ENCODE data around the gene MYCL.

Gene MYCL

GRCh38 chr1:39896909-39897685 lies 4.6 kb downstream of the MYCL start:
- CTCF ChIA-PET = interaction anchor here (0.7 to 1.8 kb wide), 6 partner anchors 29 to 80 kb away, joined by 3 to 6 read pairs (median 4); no protein-coding TSS in a partner anchor
- 90% methylated on average over 10 of the region's 11 CpGs for WGBS (ENCODE audit: insufficient coverage)

GRCh38 chr1:39895731-39896480 lies 5.8 kb downstream of the MYCL start:
- no peak overlapping the region for H3K27ac ChIP-seq (ENCODE audit: insufficient read depth in 1 of 2, low read depth in 1 of 2, low read length in 2 of 2, poor library complexity in 1 of 2, severe bottlenecking in 2 of 2)
- ChIA-PET POLR2A (interaction anchor here (0.5 kb wide), 1 partner anchor 13 kb away, joined by 3 read pairs; no protein-coding TSS in a partner anchor), CTCF (interaction anchor here (0.5 to 1.8 kb wide), 5 partner anchors 28 to 76 kb away, joined by 3 to 5 read pairs (median 3); no protein-coding TSS in a partner anchor)
- WGBS (ENCODE audit: insufficient coverage) = 98% methylated on average over 5 of the region's 5 CpGs
- no peaks in the 10 kb centered on the region for H3K9me3 ChIP-seq (ENCODE audit: control extremely low read depth in 1 of 5, control insufficient read depth in 4 of 5, insufficient read depth in 2 of 5, low read depth in 1 of 5, low read length in 4 of 5)
- no peak for DNase-seq
- H3K4me3 ChIP-seq (ENCODE audit: control insufficient read depth in 1 of 7, extremely low read depth in 1 of 7, insufficient read depth in 4 of 7, low read depth in 2 of 7, low read length in 6 of 7) = no peak overlapping the region
- no peaks in the 10 kb centered on the region for H3K36me3 ChIP-seq (ENCODE audit: control insufficient read depth in 4 of 4, insufficient read depth in 4 of 4, low read length in 3 of 4)
- peaks cover 18 to 67% (median 22%) of the 10 kb centered on the region in 5 experiments for H3K27me3 ChIP-seq (replicated peaks in 2 of 5; ENCODE audit: control insufficient read depth in 4 of 5, insufficient read depth in 5 of 5, low read length in 4 of 5)
- peaks cover under 1 to 9% (median 6%) of the 10 kb centered on the region in 4 experiments for H3K4me1 ChIP-seq (ENCODE audit: control extremely low read depth in 1 of 4, control insufficient read depth in 4 of 4, insufficient read depth in 4 of 4, low read length in 3 of 4)

More at GRCh38 chr1:39896909-39897685, 4.6 kb downstream of the MYCL start:
- Histone ChIP-seq H3K4me1 (ENCODE audit: control extremely low read depth in 1 of 4, control insufficient read depth in 4 of 4, insufficient read depth in 4 of 4, low read length in 3 of 4) (peaks cover 0 to 19% (median 17%) of the 10 kb centered on the region in 4 experiments), H3K27ac (ENCODE audit: insufficient read depth in 1 of 2, low read depth in 1 of 2, low read length in 2 of 2, poor library complexity in 1 of 2, severe bottlenecking in 2 of 2) (no peak overlapping the region), H3K9me3 (ENCODE audit: control extremely low read depth in 1 of 5, control insufficient read depth in 4 of 5, insufficient read depth in 2 of 5, low read depth in 1 of 5, low read length in 4 of 5) (no peaks in the 10 kb centered on the region), H3K36me3 (ENCODE audit: control insufficient read depth in 4 of 4, insufficient read depth in 4 of 4, low read length in 3 of 4) (no peaks in the 10 kb centered on the region), H3K27me3 (replicated peaks in 2 of 5; ENCODE audit: control insufficient read depth in 4 of 5, insufficient read depth in 5 of 5, low read length in 4 of 5) (peaks cover 18 to 75% (median 28%) of the 10 kb centered on the region in 5 experiments), H3K4me3 (ENCODE audit: control insufficient read depth in 1 of 7, extremely low read depth in 1 of 7, insufficient read depth in 4 of 7, low read depth in 2 of 7, low read length in 6 of 7) (no peak overlapping the region)
- DNase-seq = no peak
- POLR2A ChIA-PET = interaction anchor here (0.5 kb wide), 1 partner anchor 168 kb away, joined by 3 read pairs; no protein-coding TSS in a partner anchor

- ChIA-PET POLR2A (no interaction called here), CTCF (interaction anchor here (0.7 kb wide), 1 partner anchor 33 kb away, joined by 4 read pairs; no protein-coding TSS in a partner anchor)
- H3K36me3 ChIP-seq (ENCODE audit: control insufficient read depth in 4 of 4, insufficient read depth in 4 of 4, low read length in 3 of 4) = no peaks in the 10 kb centered on the region
- WGBS (ENCODE audit: insufficient coverage) = 86% methylated on average over 2 of the region's 3 CpGs
- H3K4me1 ChIP-seq (ENCODE audit: control extremely low read depth in 1 of 4, control insufficient read depth in 4 of 4, insufficient read depth in 4 of 4, low read length in 3 of 4) = peaks cover 0 to 11% (median 4%) of the 10 kb centered on the region in 4 experiments
- H3K4me3 ChIP-seq (ENCODE audit: control insufficient read depth in 1 of 7, extremely low read depth in 1 of 7, insufficient read depth in 4 of 7, low read depth in 2 of 7, low read length in 6 of 7) = no peak overlapping the region
- no peak overlapping the region for H3K27ac ChIP-seq (ENCODE audit: insufficient read depth in 1 of 2, low read depth in 1 of 2, low read length in 2 of 2, poor library complexity in 1 of 2, severe bottlenecking in 2 of 2)
- DNase-seq = no peak
- H3K9me3 ChIP-seq (ENCODE audit: control extremely low read depth in 1 of 5, control insufficient read depth in 4 of 5, insufficient read depth in 2 of 5, low read depth in 1 of 5, low read length in 4 of 5) = no peaks in the 10 kb centered on the region
- peaks cover 10 to 58% (median 20%) of the 10 kb centered on the region in 5 experiments for H3K27me3 ChIP-seq (replicated peaks in 2 of 5; ENCODE audit: control insufficient read depth in 4 of 5, insufficient read depth in 5 of 5, low read length in 4 of 5)
These were observed 6.7 kb downstream of the MYCL start for GRCh38 chr1:39894884-39895495.

- Histone ChIP-seq H3K36me3 (ENCODE audit: control insufficient read depth in 4 of 4, insufficient read depth in 4 of 4, low read length in 3 of 4) (no peaks in the 10 kb centered on the region), H3K4me3 (ENCODE audit: control insufficient read depth in 1 of 7, extremely low read depth in 1 of 7, insufficient read depth in 4 of 7, low read depth in 2 of 7, low read length in 6 of 7) (no peak overlapping the region), H3K4me1 (ENCODE audit: control extremely low read depth in 1 of 4, control insufficient read depth in 4 of 4, insufficient read depth in 4 of 4, low read length in 3 of 4) (peaks cover 0 to 11% (median 4%) of the 10 kb centered on the region in 4 experiments), H3K27ac (ENCODE audit: insufficient read depth in 1 of 2, low read depth in 1 of 2, low read length in 2 of 2, poor library complexity in 1 of 2, severe bottlenecking in 2 of 2) (peak overlapping the region in 1 of 2 experiments; percentile 2), H3K27me3 (replicated peaks in 2 of 5; ENCODE audit: control insufficient read depth in 4 of 5, insufficient read depth in 5 of 5, low read length in 4 of 5) (peaks cover 0 to 37% (median 8%) of the 10 kb centered on the region in 5 experiments), H3K9me3 (ENCODE audit: control extremely low read depth in 1 of 5, control insufficient read depth in 4 of 5, insufficient read depth in 2 of 5, low read depth in 1 of 5, low read length in 4 of 5) (no peaks in the 10 kb centered on the region)
- CTCF ChIA-PET = interaction anchor here (1.0 to 3.1 kb wide), 2 partner anchors 9 to 22 kb away, joined by 4 to 10 read pairs; partner anchors contain the start of gene MYCL
- peak in 2 of 3 donors; percentile 53 to 67 for DNase-seq
- POLR2A ChIA-PET = no interaction called here
- WGBS (ENCODE audit: insufficient coverage) = 53% methylated on average over 4 of the region's 6 CpGs
These were observed 8.8 kb downstream of the MYCL start for GRCh38 chr1:39892601-39893595.

GRCh38 chr1:39890880-39891279 lies 10.8 kb downstream of the MYCL start:
- H3K36me3 ChIP-seq (ENCODE audit: control insufficient read depth in 4 of 4, insufficient read depth in 4 of 4, low read length in 3 of 4) = no peaks in the 10 kb centered on the region
- no peak overlapping the region for H3K4me3 ChIP-seq (ENCODE audit: control insufficient read depth in 1 of 7, extremely low read depth in 1 of 7, insufficient read depth in 4 of 7, low read depth in 2 of 7, low read length in 6 of 7)
- CTCF ChIA-PET = no interaction called here
- H3K4me1 ChIP-seq (ENCODE audit: control extremely low read depth in 1 of 4, control insufficient read depth in 4 of 4, insufficient read depth in 4 of 4, low read length in 3 of 4) = peaks cover 0 to 11% (median 4%) of the 10 kb centered on the region in 4 experiments
- no CpG with 5 or more reads among the region's 1 CpG for WGBS (ENCODE audit: insufficient coverage)
- DNase-seq = no peak
- no peak overlapping the region for H3K27ac ChIP-seq (ENCODE audit: insufficient read depth in 1 of 2, low read depth in 1 of 2, low read length in 2 of 2, poor library complexity in 1 of 2, severe bottlenecking in 2 of 2)
- POLR2A ChIA-PET = interaction anchor here (0.6 kb wide), 1 partner anchor 799 kb away, joined by 8 read pairs; no protein-coding TSS in a partner anchor
- peaks cover 0 to 19% (median 6%) of the 10 kb centered on the region in 5 experiments for H3K27me3 ChIP-seq (replicated peaks in 2 of 5; ENCODE audit: control insufficient read depth in 4 of 5, insufficient read depth in 5 of 5, low read length in 4 of 5)
- H3K9me3 ChIP-seq (ENCODE audit: control extremely low read depth in 1 of 5, control insufficient read depth in 4 of 5, insufficient read depth in 2 of 5, low read depth in 1 of 5, low read length in 4 of 5) = no peaks in the 10 kb centered on the region

- H3K4me1 ChIP-seq (ENCODE audit: control extremely low read depth in 1 of 4, control insufficient read depth in 4 of 4, insufficient read depth in 4 of 4, low read length in 3 of 4) = peaks cover 0 to 11% (median 4%) of the 10 kb centered on the region in 4 experiments
- H3K36me3 ChIP-seq (ENCODE audit: control insufficient read depth in 4 of 4, insufficient read depth in 4 of 4, low read length in 3 of 4) = no peaks in the 10 kb centered on the region
- H3K4me3 ChIP-seq (ENCODE audit: control insufficient read depth in 1 of 7, extremely low read depth in 1 of 7, insufficient read depth in 4 of 7, low read depth in 2 of 7, low read length in 6 of 7) = no peak overlapping the region
- peak in 2 of 3 donors; percentile 66 to 73 for DNase-seq
- CTCF ChIA-PET = no interaction called here
- POLR2A ChIA-PET = no interaction called here
- no peak overlapping the region for H3K27ac ChIP-seq (ENCODE audit: insufficient read depth in 1 of 2, low read depth in 1 of 2, low read length in 2 of 2, poor library complexity in 1 of 2, severe bottlenecking in 2 of 2)
- H3K27me3 ChIP-seq (replicated peaks in 2 of 5; ENCODE audit: control insufficient read depth in 4 of 5, insufficient read depth in 5 of 5, low read length in 4 of 5) = peaks cover 0 to 17% (median 6%) of the 10 kb centered on the region in 5 experiments
- no peaks in the 10 kb centered on the region for H3K9me3 ChIP-seq (ENCODE audit: control extremely low read depth in 1 of 5, control insufficient read depth in 4 of 5, insufficient read depth in 2 of 5, low read depth in 1 of 5, low read length in 4 of 5)
These were observed 11.4 kb downstream of the MYCL start for GRCh38 chr1:39890273-39890672.

All from common myeloid progenitor, CD34-positive (primary cell).